ENCODE data around the gene NPIPB8. TPM values are rescaled to one million over a fixed set of nuclear protein-coding genes. Genes with fewer than 3 reads are reported as not detected.
"Not testable (repeated sequence)": the region's sequence is repeated elsewhere in the genome, so short reads cannot be mapped to it uniquely, and the experiment has no call there.

Gene NPIPB8
- total and polyA plus RNA-seq, 5 donors: 0.44 to 0.95 TPM; not detected in 3

GRCh38 chr16:28597692-28598261 is 40.1 kb upstream of the NPIPB8 start:
- intact Hi-C loops (cut with DNase I): no loop called here
- no peak for ATAC-seq
- 76% methylated on average over 9 of the region's 9 CpGs for WGBS

GRCh38 chr16:28599377-28600285 is 38.2 kb upstream of the NPIPB8 start:
- H3K9me3 ChIP-seq (ENCODE audit: control insufficient read depth, low read length); DNase-seq; H3K27ac ChIP-seq (ENCODE audit: low read length); H3K4me3 ChIP-seq (ENCODE audit: low read length); H3K27me3 ChIP-seq (ENCODE audit: control insufficient read depth, insufficient read depth); intact Hi-C loops (cut with DNase I): not testable (repeated sequence)
- H3K4me1 ChIP-seq (ENCODE audit: control insufficient read depth, insufficient read depth, low read length): peaks cover 13% of the 10 kb centered on the region
- no CpG with 5 or more reads among the region's 17 CpGs for WGBS
- peak in 1 of 2 donors; percentile 4 for ATAC-seq

More at GRCh38 chr16:28597692-28598261, 40.1 kb upstream of the NPIPB8 start:
- Histone ChIP-seq H3K9me3 (ENCODE audit: control insufficient read depth, low read length) (no peaks in the 10 kb centered on the region), H3K4me1 (ENCODE audit: control insufficient read depth, insufficient read depth, low read length) (peaks cover 13% of the 10 kb centered on the region), H3K4me3 (ENCODE audit: low read length) (no peak overlapping the region), H3K27me3 (ENCODE audit: control insufficient read depth, insufficient read depth) (no peaks in the 10 kb centered on the region), H3K27ac (ENCODE audit: low read length) (no peak overlapping the region)
- DNase-seq: peak in 1 of 3 donors; percentile 62

- DNase-seq; H3K27me3 ChIP-seq (ENCODE audit: control insufficient read depth, insufficient read depth); intact Hi-C loops (cut with DNase I); H3K9me3 ChIP-seq (ENCODE audit: control insufficient read depth, low read length); H3K4me3 ChIP-seq (ENCODE audit: low read length); H3K27ac ChIP-seq (ENCODE audit: low read length): not testable (repeated sequence)
- peak in 1 of 2 donors; percentile 2 for ATAC-seq
- WGBS: 41% methylated on average over 10 of the region's 20 CpGs
- peaks cover 13% of the 10 kb centered on the region for H3K4me1 ChIP-seq (ENCODE audit: control insufficient read depth, insufficient read depth, low read length)
These were observed 36.9 kb upstream of the NPIPB8 start for GRCh38 chr16:28600965-28601364.

- H3K9me3 ChIP-seq (ENCODE audit: control insufficient read depth, low read length); H3K27ac ChIP-seq (ENCODE audit: low read length); intact Hi-C loops (cut with DNase I); ATAC-seq; H3K27me3 ChIP-seq (ENCODE audit: control insufficient read depth, insufficient read depth); H3K4me3 ChIP-seq (ENCODE audit: low read length); H3K4me1 ChIP-seq (ENCODE audit: control insufficient read depth, insufficient read depth, low read length): not testable (repeated sequence)
- DNase-seq: peak in 1 of 3 donors; percentile 18
- 93% methylated on average over 12 of the region's 13 CpGs for WGBS
These were observed 36.3 kb upstream of the NPIPB8 start for GRCh38 chr16:28601589-28601988.

- intact Hi-C loops (cut with DNase I); DNase-seq; H3K4me1 ChIP-seq (ENCODE audit: control insufficient read depth, insufficient read depth, low read length); H3K4me3 ChIP-seq (ENCODE audit: low read length); ATAC-seq; H3K27ac ChIP-seq (ENCODE audit: low read length); H3K27me3 ChIP-seq (ENCODE audit: control insufficient read depth, insufficient read depth); H3K9me3 ChIP-seq (ENCODE audit: control insufficient read depth, low read length): not testable (repeated sequence)
- 88% methylated on average over 5 of the region's 10 CpGs for WGBS
These were observed 35.8 kb upstream of the NPIPB8 start for GRCh38 chr16:28602062-28602461.

GRCh38 chr16:28602529-28602928 is 35.3 kb upstream of the NPIPB8 start:
- no peak for ATAC-seq
- Histone ChIP-seq H3K27ac (ENCODE audit: low read length) (no peak overlapping the region), H3K27me3 (ENCODE audit: control insufficient read depth, insufficient read depth) (no peaks in the 10 kb centered on the region), H3K4me1 (ENCODE audit: control insufficient read depth, insufficient read depth, low read length) (no peaks in the 10 kb centered on the region), H3K9me3 (ENCODE audit: control insufficient read depth, low read length) (no peaks in the 10 kb centered on the region), H3K4me3 (ENCODE audit: low read length) (no peak overlapping the region)
- intact Hi-C loops (cut with DNase I): no loop called here
- no peak for DNase-seq
- 62% methylated on average over 5 of the region's 6 CpGs for WGBS

- Histone ChIP-seq H3K27ac (ENCODE audit: low read length) (no peak overlapping the region), H3K4me3 (ENCODE audit: low read length) (no peak overlapping the region), H3K9me3 (ENCODE audit: control insufficient read depth, low read length) (no peaks in the 10 kb centered on the region), H3K27me3 (ENCODE audit: control insufficient read depth, insufficient read depth) (no peaks in the 10 kb centered on the region), H3K4me1 (ENCODE audit: control insufficient read depth, insufficient read depth, low read length) (no peaks in the 10 kb centered on the region)
- ATAC-seq (no peak), DNase-seq (peak in 2 of 3 donors; percentile 33 to 41)
- 78% methylated on average over 11 of the region's 11 CpGs for WGBS
- intact Hi-C loops (cut with DNase I): no loop called here
These were observed 34.3 kb upstream of the NPIPB8 start for GRCh38 chr16:28603381-28604185.

GRCh38 chr16:28604186-28604565 is 33.7 kb upstream of the NPIPB8 start:
- ATAC-seq: no peak

GRCh38 chr16:28606291-28607115 is 31.4 kb upstream of the NPIPB8 start:
- no peaks in the 10 kb centered on the region for H3K9me3 ChIP-seq (ENCODE audit: control insufficient read depth, low read length)
- DNase-seq (peak in 1 of 3 donors; percentile 31), ATAC-seq (no peak)
- H3K4me1 ChIP-seq (ENCODE audit: control insufficient read depth, insufficient read depth, low read length): peaks cover 6% of the 10 kb centered on the region
- intact Hi-C loops (cut with DNase I): no loop called here
- H3K27ac ChIP-seq (ENCODE audit: low read length): no peak overlapping the region
- no peaks in the 10 kb centered on the region for H3K27me3 ChIP-seq (ENCODE audit: control insufficient read depth, insufficient read depth)
- WGBS: 87% methylated on average over 16 of the region's 16 CpGs
- no peak overlapping the region for H3K4me3 ChIP-seq (ENCODE audit: low read length)

More at GRCh38 chr16:28604186-28604565, 33.7 kb upstream of the NPIPB8 start:
- DNase-seq: peak in 1 of 3 donors; percentile 28
- intact Hi-C loops (cut with DNase I): no loop called here
- 71% methylated on average over 8 of the region's 8 CpGs for WGBS
- H3K9me3 ChIP-seq (ENCODE audit: control insufficient read depth, low read length): no peaks in the 10 kb centered on the region
- H3K4me3 ChIP-seq (ENCODE audit: low read length): no peak overlapping the region
- H3K27me3 ChIP-seq (ENCODE audit: control insufficient read depth, insufficient read depth): no peaks in the 10 kb centered on the region
- no peaks in the 10 kb centered on the region for H3K4me1 ChIP-seq (ENCODE audit: control insufficient read depth, insufficient read depth, low read length)
- H3K27ac ChIP-seq (ENCODE audit: low read length): no peak overlapping the region

GRCh38 chr16:28607116-28607623 is 30.7 kb upstream of the NPIPB8 start:
- 95% methylated on average over 9 of the region's 9 CpGs for WGBS
- no peak overlapping the region for H3K27ac ChIP-seq (ENCODE audit: low read length)
- H3K27me3 ChIP-seq (ENCODE audit: control insufficient read depth, insufficient read depth): no peaks in the 10 kb centered on the region
- H3K4me1 ChIP-seq (ENCODE audit: control insufficient read depth, insufficient read depth, low read length): peaks cover 6% of the 10 kb centered on the region
- no peak overlapping the region for H3K4me3 ChIP-seq (ENCODE audit: low read length)
- no peaks in the 10 kb centered on the region for H3K9me3 ChIP-seq (ENCODE audit: control insufficient read depth, low read length)
- intact Hi-C loops (cut with DNase I): no loop called here
- ATAC-seq: no peak
- no peak for DNase-seq
